Frontal cortex (tissue), 4 donors: Measurements from ENCODE around the gene DEAF1. TPM values are rescaled to one million over a fixed set of nuclear protein-coding genes. Genes with fewer than 3 reads are reported as not detected.
A peak's percentile ranks its signal among the peaks of the same experiment; 100 is the strongest.
"Not testable (repeated sequence)": the region's sequence is repeated elsewhere in the genome, so short reads cannot be mapped to it uniquely, and the experiment has no call there.

Experiments
- DNase-seq, 2 donors: peaks; one replicate each; pipeline ENCODE4 v3.0.0; 2012; ENCODE audit warnings: low spot score in 2 of 2
- FAIRE-seq: peaks from 2 replicates; lab custom pipeline; 2012; peaks lifted over from hg19 to GRCh38; lab: Jason Lieb, UNC
- total RNA-seq: library from RNA; depleted of rRNA; stranded (reverse); fragments of >200 nt; gene quantifications from one replicate; pipeline ENCODE4 v1.2.3, GENCODE V29; 2014
- donor health status: control.
- donor health status: control.
- donor health status: control.

DEAF1 gene
- total RNA-seq, 1 donor from 2014 or later: 60.3 TPM

GRCh38 chr11:655036-655726 lies 39.8 kb downstream of the DEAF1 start:
- DNase-seq: no peak
- FAIRE-seq: no peak

GRCh38 chr11:654444-654843 lies 40.6 kb downstream of the DEAF1 start:
- not testable (repeated sequence) for FAIRE-seq, DNase-seq

- FAIRE-seq (no peak), DNase-seq (no peak)
Measured at GRCh38 chr11:653837-654236, 41.2 kb downstream of the DEAF1 start.

- FAIRE-seq, DNase-seq: not testable (repeated sequence)
Measured at GRCh38 chr11:653136-653535, 41.9 kb downstream of the DEAF1 start.

- DNase-seq: no peak
- no peak for FAIRE-seq
Measured at GRCh38 chr11:650482-650881, 44.5 kb downstream of the DEAF1 start.

GRCh38 chr11:647672-648158 lies 47.3 kb downstream of the DEAF1 start:
- FAIRE-seq: not testable (repeated sequence)

GRCh38 chr11:646214-646613 lies 48.8 kb downstream of the DEAF1 start:
- no peak for FAIRE-seq

More at GRCh38 chr11:647672-648158, 47.3 kb downstream of the DEAF1 start:
- DNase-seq: not testable (repeated sequence)

GRCh38 chr11:645536-645935 lies 49.5 kb downstream of the DEAF1 start:
- no peak for FAIRE-seq
- no peak for DNase-seq

More at GRCh38 chr11:646214-646613, 48.8 kb downstream of the DEAF1 start:
- no peak for DNase-seq

GRCh38 chr11:643849-644738 lies 50.9 kb downstream of the DEAF1 start:
- no peak for DNase-seq
- FAIRE-seq: no peak

GRCh38 chr11:643366-643765 lies 51.7 kb downstream of the DEAF1 start:
- DNase-seq (no peak), FAIRE-seq (no peak)

- DNase-seq (no peak), FAIRE-seq (no peak)
Measured at GRCh38 chr11:641806-642370, 53.1 kb downstream of the DEAF1 start.

- FAIRE-seq: no peak
- DNase-seq: no peak
Measured at GRCh38 chr11:640021-640706, 54.9 kb downstream of the DEAF1 start.

- no peak for FAIRE-seq
- no peak for DNase-seq
Measured at GRCh38 chr11:639332-639955, 55.6 kb downstream of the DEAF1 start.

- FAIRE-seq (no peak), DNase-seq (no peak)
Measured at GRCh38 chr11:638631-639331, 56.2 kb downstream of the DEAF1 start.

- no peak for FAIRE-seq
- no peak for DNase-seq
Measured at GRCh38 chr11:637593-638521, 57.2 kb downstream of the DEAF1 start.

GRCh38 chr11:637333-637592 lies 57.8 kb downstream of the DEAF1 start:
- FAIRE-seq (no peak), DNase-seq (no peak)

- FAIRE-seq (no peak), DNase-seq (peak in 1 of 2 donors; percentile 69)
Measured at GRCh38 chr11:636511-637332, 58.3 kb downstream of the DEAF1 start, which contains the start of gene DRD4. TSS of gene DRD4 (plus strand) at chr11:637269. CDS start at chr11:637305, 36 bp downstream.
